Smooth muscle cell (in vitro differentiated cells): ENCODE measurements around the gene CACNA1F. TPM values are rescaled to one million over a fixed set of nuclear protein-coding genes. Genes with fewer than 3 reads are reported as not detected.

Experiments
- DNase-seq: peaks from one replicate; lab custom pipeline; 2025; ENCODE audit not compliant: unreplicated experiment; lab: John Stamatoyannopoulos, UW
- H2AFZ ChIP-seq: fragments of 200-600 bp; sonication (generic); 2 replicates; pipeline ENCODE4 v1.6.0; 2016; ENCODE audit warnings: antibody characterized with exemption, low read depth, mild to moderate bottlenecking
- H3F3A ChIP-seq: fragments of 200-600 bp; sonication (generic); 2 replicates; pipeline ENCODE4 v1.6.0; 2017; ENCODE audit warnings: antibody characterized with exemption, low read depth
- H3K27ac ChIP-seq: fragments of 200-600 bp; sonication (generic); 2 replicates; pipeline ENCODE4 v1.5.1; 2016; ENCODE audit warnings: low read depth, mild to moderate bottlenecking
- H3K27me3 ChIP-seq: fragments of 200-600 bp; sonication (generic); 2 replicates; pipeline ENCODE4 v1.6.1; 2016; ENCODE audit warnings: low read depth, mild to moderate bottlenecking
- H3K36me3 ChIP-seq: fragments of 200-600 bp; sonication (generic); 2 replicates; pipeline ENCODE4 v1.5.1; 2016; ENCODE audit warnings: low read depth
- H3K4me1 ChIP-seq: fragments of 200-600 bp; sonication (generic); 2 replicates; pipeline ENCODE4 v1.5.1; 2016; ENCODE audit warnings: low read depth
- H3K4me2 ChIP-seq: fragments of 200-600 bp; sonication (generic); 2 replicates; pipeline ENCODE4 v1.6.0; 2016; ENCODE audit warnings: mild to moderate bottlenecking
- H3K4me3 ChIP-seq: fragments of 200-600 bp; sonication (generic); 2 replicates; pipeline ENCODE4 v1.5.1; 2016; ENCODE audit warnings: mild to moderate bottlenecking
- H3K79me2 ChIP-seq: fragments of 200-600 bp; sonication (generic); 2 replicates; pipeline ENCODE4 v1.6.0; 2016; ENCODE audit warnings: low read depth, mild to moderate bottlenecking
- H3K9ac ChIP-seq: fragments of 200-600 bp; sonication (generic); 2 replicates; pipeline ENCODE4 v1.6.0; 2016; ENCODE audit warnings: low read depth
- H3K9me3 ChIP-seq: fragments of 200-600 bp; sonication (generic); replicated peaks from 2 replicates; pipeline ENCODE4 v1.5.1; 2016; ENCODE audit warnings: low read depth
- H4K20me1 ChIP-seq: fragments of 200-600 bp; sonication (generic); 2 replicates; pipeline ENCODE4 v1.6.0; 2016; ENCODE audit warnings: low read depth
- WGBS: methylation state at CpG from one replicate; pipeline ENCODE4 v1.1.7; 2016; ENCODE audit warnings: low lambda C conversion rate; 5-methylcytosine and 5-hydroxymethylcytosine counted together
- polyA plus RNA-seq: library from polyadenylated mRNA; unstranded; fragments of >200 nt; fragmentation: Nextera tagmentation; extraction: Ambion mirVana; gene quantifications from 2 replicates; pipeline ENCODE4 v1.2.1, GENCODE V29; 2016
- total RNA-seq: library from RNA; depleted of rRNA; stranded (reverse); fragments of >200 nt; gene quantifications from 2 replicates; pipeline ENCODE4 v1.2.3, GENCODE V29; 2014
- TF ChIP-seq, protein P1 (sequence below): fragments of 200-600 bp; sonication (generic); IDR thresholded peaks from 2 replicates; pipeline ENCODE4 v1.5.1; 2017; ENCODE audit warnings: borderline replicate concordance, mild to moderate bottlenecking, antibody characterized with exemption; ENCODE audit not compliant: insufficient read depth, poor library complexity, severe bottlenecking

Gene CACNA1F
- total and polyA plus RNA-seq, 2 experiments from 2014 or later, result 0.34 TPM; not detected in 1

GRCh38 chrX:49179358-49179757, 53.8 kb downstream of the CACNA1F start:
- H3K9ac ChIP-seq, result no peak overlapping the region
- 79% methylated on average over 2 of the region's 2 CpGs for WGBS

GRCh38 chrX:49178537-49178936, 54.6 kb downstream of the CACNA1F start:
- no peak overlapping the region for H2AFZ ChIP-seq

More at GRCh38 chrX:49179358-49179757, 53.8 kb downstream of the CACNA1F start:
- Histone ChIP-seq H3K27me3 (no peaks in the 10 kb centered on the region), H3K9me3 (no peaks in the 10 kb centered on the region), H3K36me3 (no peaks in the 10 kb centered on the region), H3K27ac (no peak overlapping the region), H2AFZ (no peak overlapping the region), H3F3A (no peaks in the 10 kb centered on the region), H3K4me2 (no peak overlapping the region), H3K4me1 (no peaks in the 10 kb centered on the region), H3K4me3 (no peak overlapping the region), H4K20me1 (peaks cover 7% of the 10 kb centered on the region), H3K79me2 (no peaks in the 10 kb centered on the region)
- no peak for DNase-seq
- TF ChIP-seq, protein P1, sequence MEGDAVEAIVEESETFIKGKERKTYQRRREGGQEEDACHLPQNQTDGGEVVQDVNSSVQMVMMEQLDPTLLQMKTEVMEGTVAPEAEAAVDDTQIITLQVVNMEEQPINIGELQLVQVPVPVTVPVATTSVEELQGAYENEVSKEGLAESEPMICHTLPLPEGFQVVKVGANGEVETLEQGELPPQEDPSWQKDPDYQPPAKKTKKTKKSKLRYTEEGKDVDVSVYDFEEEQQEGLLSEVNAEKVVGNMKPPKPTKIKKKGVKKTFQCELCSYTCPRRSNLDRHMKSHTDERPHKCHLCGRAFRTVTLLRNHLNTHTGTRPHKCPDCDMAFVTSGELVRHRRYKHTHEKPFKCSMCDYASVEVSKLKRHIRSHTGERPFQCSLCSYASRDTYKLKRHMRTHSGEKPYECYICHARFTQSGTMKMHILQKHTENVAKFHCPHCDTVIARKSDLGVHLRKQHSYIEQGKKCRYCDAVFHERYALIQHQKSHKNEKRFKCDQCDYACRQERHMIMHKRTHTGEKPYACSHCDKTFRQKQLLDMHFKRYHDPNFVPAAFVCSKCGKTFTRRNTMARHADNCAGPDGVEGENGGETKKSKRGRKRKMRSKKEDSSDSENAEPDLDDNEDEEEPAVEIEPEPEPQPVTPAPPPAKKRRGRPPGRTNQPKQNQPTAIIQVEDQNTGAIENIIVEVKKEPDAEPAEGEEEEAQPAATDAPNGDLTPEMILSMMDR, result no peak

GRCh38 chrX:49177873-49178480, 55.2 kb downstream of the CACNA1F start:
- H4K20me1 ChIP-seq, result peaks cover 6% of the 10 kb centered on the region
- no peaks in the 10 kb centered on the region for H3K9me3 ChIP-seq
- H3F3A ChIP-seq, result no peaks in the 10 kb centered on the region
- H3K9ac ChIP-seq, result no peak overlapping the region
- TF ChIP-seq, protein P1, result no peak
- DNase-seq, result no peak
- H3K79me2 ChIP-seq, result peaks cover 9% of the 10 kb centered on the region
- no peaks in the 10 kb centered on the region for H3K36me3 ChIP-seq
- no peak overlapping the region for H2AFZ ChIP-seq
- no peak overlapping the region for H3K4me2 ChIP-seq
- no peaks in the 10 kb centered on the region for H3K4me1 ChIP-seq
- no peak overlapping the region for H3K4me3 ChIP-seq
- no peak overlapping the region for H3K27ac ChIP-seq
- WGBS, result 92% methylated on average over 23 of the region's 23 CpGs
- H3K27me3 ChIP-seq, result no peaks in the 10 kb centered on the region

More at GRCh38 chrX:49178537-49178936, 54.6 kb downstream of the CACNA1F start:
- no peak overlapping the region for H3K27ac ChIP-seq
- peaks cover 5% of the 10 kb centered on the region for H4K20me1 ChIP-seq
- H3K4me3 ChIP-seq, result no peak overlapping the region
- H3K9ac ChIP-seq, result no peak overlapping the region
- H3K36me3 ChIP-seq, result no peaks in the 10 kb centered on the region
- DNase-seq, result no peak
- H3F3A ChIP-seq, result no peaks in the 10 kb centered on the region
- no peaks in the 10 kb centered on the region for H3K27me3 ChIP-seq
- H3K4me1 ChIP-seq, result no peaks in the 10 kb centered on the region
- H3K4me2 ChIP-seq, result no peak overlapping the region
- H3K79me2 ChIP-seq, result peaks cover 3% of the 10 kb centered on the region
- H3K9me3 ChIP-seq, result no peaks in the 10 kb centered on the region
- TF ChIP-seq, protein P1, result no peak
- WGBS, result 89% methylated on average over 3 of the region's 3 CpGs

- no peak for DNase-seq
Observed at GRCh38 chrX:49177338-49177833, 55.8 kb downstream of the CACNA1F start.

More at GRCh38 chrX:49177338-49177833, 55.8 kb downstream of the CACNA1F start:
- 82% methylated on average over 4 of the region's 4 CpGs for WGBS
- no peak overlapping the region for H3K4me3 ChIP-seq
- no peaks in the 10 kb centered on the region for H3K4me1 ChIP-seq
- peaks cover 10% of the 10 kb centered on the region for H4K20me1 ChIP-seq
- H2AFZ ChIP-seq, result no peak overlapping the region
- H3F3A ChIP-seq, result no peaks in the 10 kb centered on the region
- H3K36me3 ChIP-seq, result no peaks in the 10 kb centered on the region
- no peak overlapping the region for H3K27ac ChIP-seq
- peaks cover 13% of the 10 kb centered on the region for H3K79me2 ChIP-seq
- no peak overlapping the region for H3K9ac ChIP-seq
- H3K27me3 ChIP-seq, result no peaks in the 10 kb centered on the region
- no peaks in the 10 kb centered on the region for H3K9me3 ChIP-seq
- H3K4me2 ChIP-seq, result no peak overlapping the region
- TF ChIP-seq, protein P1, result no peak
